ENCODE results near the gene NUP210.

DNA sequence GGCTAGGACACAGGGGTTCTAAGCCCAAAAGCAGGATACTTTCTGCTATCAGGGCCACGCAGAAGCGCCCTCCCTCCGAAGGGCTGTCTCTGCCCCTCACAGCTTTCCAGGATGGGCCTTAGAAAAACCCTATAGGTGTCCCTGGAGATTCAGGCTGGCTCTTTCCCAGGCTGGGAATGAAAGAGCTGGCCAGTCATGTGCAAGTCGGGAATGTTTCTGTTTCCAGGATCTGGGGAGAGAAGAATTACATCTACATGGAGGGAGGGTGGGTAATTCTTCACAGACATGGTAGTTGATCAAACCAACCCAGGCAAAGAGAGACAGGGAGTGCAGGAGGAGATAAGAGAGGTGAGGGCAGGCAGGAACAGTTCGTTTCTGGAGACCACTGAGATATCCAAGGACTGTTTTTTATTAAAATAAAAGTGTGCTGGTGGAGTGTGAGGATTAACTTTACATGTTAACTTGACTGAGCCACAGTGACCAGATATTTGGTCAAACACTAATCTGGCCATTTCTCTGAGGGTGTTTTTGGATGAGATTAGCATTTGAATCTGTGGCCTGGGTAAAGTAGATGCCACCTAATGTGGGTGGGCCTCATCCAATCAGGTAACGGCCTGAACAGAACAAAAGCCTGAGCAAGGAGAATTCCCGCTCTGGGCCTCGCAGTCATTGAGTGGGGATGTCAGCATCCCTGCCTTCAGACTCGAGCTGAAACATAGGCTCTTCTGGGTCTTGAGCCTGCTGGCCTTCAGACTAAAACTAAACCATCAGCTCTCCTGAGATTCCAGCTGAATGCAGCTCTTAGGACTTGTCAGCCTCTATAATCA, 15.3 kb downstream of the NUP210 start:
- TF ChIP-seq, protein P1, sequence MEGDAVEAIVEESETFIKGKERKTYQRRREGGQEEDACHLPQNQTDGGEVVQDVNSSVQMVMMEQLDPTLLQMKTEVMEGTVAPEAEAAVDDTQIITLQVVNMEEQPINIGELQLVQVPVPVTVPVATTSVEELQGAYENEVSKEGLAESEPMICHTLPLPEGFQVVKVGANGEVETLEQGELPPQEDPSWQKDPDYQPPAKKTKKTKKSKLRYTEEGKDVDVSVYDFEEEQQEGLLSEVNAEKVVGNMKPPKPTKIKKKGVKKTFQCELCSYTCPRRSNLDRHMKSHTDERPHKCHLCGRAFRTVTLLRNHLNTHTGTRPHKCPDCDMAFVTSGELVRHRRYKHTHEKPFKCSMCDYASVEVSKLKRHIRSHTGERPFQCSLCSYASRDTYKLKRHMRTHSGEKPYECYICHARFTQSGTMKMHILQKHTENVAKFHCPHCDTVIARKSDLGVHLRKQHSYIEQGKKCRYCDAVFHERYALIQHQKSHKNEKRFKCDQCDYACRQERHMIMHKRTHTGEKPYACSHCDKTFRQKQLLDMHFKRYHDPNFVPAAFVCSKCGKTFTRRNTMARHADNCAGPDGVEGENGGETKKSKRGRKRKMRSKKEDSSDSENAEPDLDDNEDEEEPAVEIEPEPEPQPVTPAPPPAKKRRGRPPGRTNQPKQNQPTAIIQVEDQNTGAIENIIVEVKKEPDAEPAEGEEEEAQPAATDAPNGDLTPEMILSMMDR (conservative IDR thresholded peaks at IDR 0.05; ENCODE audit: low read depth, low read length) = no peak
- TF ChIP-seq EZH2phosphoT487 (IDR thresholded peaks at IDR 0.05; ENCODE audit: borderline replicate concordance, low read length) = no peak
